Duodenal mucosa (tissue), 2 donors: Measurements from ENCODE around the gene TFCP2.

ENCODE experiments used
- H3K27ac ChIP-seq: one replicate; pipeline ENCODE4 v1.7.0; 2013; ENCODE audit warnings: low read depth, low read length
- H3K27me3 ChIP-seq, 2 donors: one replicate each; pipeline ENCODE4 v1.7.0; 2013; ENCODE audit warnings: low read length in 2 of 2, control low read depth in 1 of 2; ENCODE audit not compliant: insufficient read depth in 2 of 2, control insufficient read depth in 1 of 2
- H3K36me3 ChIP-seq, 2 donors: one replicate each; pipeline ENCODE4 v1.7.0; 2013; ENCODE audit warnings: low read length in 2 of 2, control low read depth in 1 of 2; ENCODE audit not compliant: insufficient read depth in 2 of 2, control insufficient read depth in 1 of 2
- H3K4me1 ChIP-seq, 2 donors: one replicate each; pipeline ENCODE4 v1.7.0; 2013; ENCODE audit warnings: low read length in 2 of 2, control low read depth in 1 of 2; ENCODE audit not compliant: insufficient read depth in 2 of 2, control insufficient read depth in 1 of 2
- H3K4me3 ChIP-seq, 2 donors: one replicate each; pipeline ENCODE4 v1.7.0; 2013; ENCODE audit warnings: low read length in 2 of 2, low read depth in 1 of 2
- H3K9ac ChIP-seq, 2 donors: one replicate each; pipeline ENCODE4 v1.7.0; 2013; ENCODE audit warnings: low read length in 2 of 2, low read depth in 1 of 2
- H3K9me3 ChIP-seq, 2 donors: one replicate each; pipeline ENCODE4 v1.7.0; 2013; ENCODE audit warnings: low read length in 2 of 2, control low read depth in 1 of 2; ENCODE audit not compliant: control insufficient read depth in 1 of 2

Gene TFCP2

GRCh38 chr12:51186465-51187085 lies 13.6 kb upstream of the TFCP2 start:
- Histone ChIP-seq H3K4me1 (no peaks in the 10 kb centered on the region), H3K9me3 (no peaks in the 10 kb centered on the region), H3K4me3 (no peak overlapping the region), H3K27ac (no peak overlapping the region), H3K27me3 (no peaks in the 10 kb centered on the region), H3K36me3 (no peaks in the 10 kb centered on the region), H3K9ac (no peak overlapping the region)

- H3K27ac ChIP-seq: no peak overlapping the region
- no peaks in the 10 kb centered on the region for H3K4me1 ChIP-seq
- H3K4me3 ChIP-seq: no peak overlapping the region
- H3K9me3 ChIP-seq: no peaks in the 10 kb centered on the region
- no peaks in the 10 kb centered on the region for H3K27me3 ChIP-seq
- H3K36me3 ChIP-seq: no peaks in the 10 kb centered on the region
- H3K9ac ChIP-seq: no peak overlapping the region
Observed at GRCh38 chr12:51185171-51185717, 12.3 kb upstream of the TFCP2 start.

- no peak overlapping the region for H3K27ac ChIP-seq
- no peaks in the 10 kb centered on the region for H3K36me3 ChIP-seq
- no peaks in the 10 kb centered on the region for H3K9me3 ChIP-seq
- H3K4me3 ChIP-seq: no peak overlapping the region
- H3K4me1 ChIP-seq: no peaks in the 10 kb centered on the region
- no peak overlapping the region for H3K9ac ChIP-seq
- H3K27me3 ChIP-seq: no peaks in the 10 kb centered on the region
Observed at GRCh38 chr12:51183816-51184215, 10.9 kb upstream of the TFCP2 start.

- H3K36me3 ChIP-seq: no peaks in the 10 kb centered on the region
- H3K4me1 ChIP-seq: no peaks in the 10 kb centered on the region
- H3K27ac ChIP-seq: no peak overlapping the region
- H3K9me3 ChIP-seq: no peaks in the 10 kb centered on the region
- no peak overlapping the region for H3K4me3 ChIP-seq
- H3K9ac ChIP-seq: no peak overlapping the region
- no peaks in the 10 kb centered on the region for H3K27me3 ChIP-seq
Observed at GRCh38 chr12:51183349-51183748, 10.4 kb upstream of the TFCP2 start.

GRCh38 chr12:51181558-51181957 lies 8.6 kb upstream of the TFCP2 start:
- Histone ChIP-seq H3K27me3 (no peaks in the 10 kb centered on the region), H3K9ac (no peak overlapping the region), H3K4me1 (no peaks in the 10 kb centered on the region), H3K27ac (no peak overlapping the region), H3K9me3 (no peaks in the 10 kb centered on the region), H3K4me3 (no peak overlapping the region), H3K36me3 (no peaks in the 10 kb centered on the region)

GRCh38 chr12:51177897-51178296 lies 5.0 kb upstream of the TFCP2 start:
- no peak overlapping the region for H3K4me3 ChIP-seq
- no peaks in the 10 kb centered on the region for H3K9me3 ChIP-seq
- no peak overlapping the region for H3K27ac ChIP-seq
- H3K27me3 ChIP-seq: no peaks in the 10 kb centered on the region
- H3K4me1 ChIP-seq: peaks cover 0 to 5% of the 10 kb centered on the region in 2 donors
- H3K36me3 ChIP-seq: no peaks in the 10 kb centered on the region
- H3K9ac ChIP-seq: no peak overlapping the region

- Histone ChIP-seq H3K9me3 (no peaks in the 10 kb centered on the region), H3K9ac (peak overlapping the region in 1 of 2 donors; percentile 22), H3K27me3 (no peaks in the 10 kb centered on the region), H3K4me3 (no peak overlapping the region), H3K36me3 (no peaks in the 10 kb centered on the region), H3K27ac (no peak overlapping the region), H3K4me1 (peaks cover 9 to 10% of the 10 kb centered on the region in 2 donors)
Observed at GRCh38 chr12:51174501-51174900, 1.6 kb upstream of the TFCP2 start.

GRCh38 chr12:51171884-51172514 lies 936 bp downstream of the TFCP2 start:
- Histone ChIP-seq H3K4me3 (peak overlapping the region; percentile 84 to 91), H3K36me3 (no peaks in the 10 kb centered on the region), H3K9me3 (no peaks in the 10 kb centered on the region), H3K4me1 (peaks cover 9 to 10% of the 10 kb centered on the region in 2 donors), H3K9ac (peak overlapping the region; percentile 88 to 99), H3K27ac (peak overlapping the region; percentile 100), H3K27me3 (no peaks in the 10 kb centered on the region)

GRCh38 chr12:51163795-51164194 lies 9.1 kb downstream of the TFCP2 start:
- H3K36me3 ChIP-seq: peaks cover 0 to 7% of the 10 kb centered on the region in 2 donors
- no peaks in the 10 kb centered on the region for H3K9me3 ChIP-seq
- no peak overlapping the region for H3K27ac ChIP-seq
- H3K9ac ChIP-seq: no peak overlapping the region
- no peak overlapping the region for H3K4me3 ChIP-seq
- no peaks in the 10 kb centered on the region for H3K4me1 ChIP-seq
- no peaks in the 10 kb centered on the region for H3K27me3 ChIP-seq

GRCh38 chr12:51162217-51162616 lies 10.7 kb downstream of the TFCP2 start:
- Histone ChIP-seq H3K9me3 (no peaks in the 10 kb centered on the region), H3K4me1 (no peaks in the 10 kb centered on the region), H3K36me3 (peaks cover 0 to 7% of the 10 kb centered on the region in 2 donors), H3K4me3 (no peak overlapping the region), H3K9ac (no peak overlapping the region), H3K27me3 (no peaks in the 10 kb centered on the region), H3K27ac (no peak overlapping the region)
